Measurements from ENCODE around the gene CSTA. TPM values are rescaled to one million over a fixed set of nuclear protein-coding genes. Genes with fewer than 3 reads are reported as not detected.

Gene CSTA
- total RNA-seq, 1 donor from 2014 or later: not detected

DNA sequence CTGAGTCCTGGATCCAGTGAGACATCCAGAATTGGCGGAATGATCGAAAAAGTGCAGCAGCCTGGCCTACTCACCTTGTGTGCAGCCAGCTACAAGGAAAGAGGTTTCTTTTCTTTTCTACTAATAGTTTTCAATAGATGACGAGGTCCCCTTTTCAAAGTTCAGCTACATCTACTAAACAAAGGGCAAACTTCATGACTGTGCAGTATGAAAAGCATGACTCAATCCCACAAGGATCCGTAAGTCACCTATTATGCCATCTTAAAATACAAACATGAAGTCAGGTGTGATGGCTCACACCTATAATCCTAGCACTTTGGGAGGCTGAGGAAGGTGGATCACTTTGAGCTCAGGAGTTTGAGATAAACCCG is 41.3 kb downstream of the CSTA start:
- ChIA-PET POLR2A (no interaction called here), CTCF (no interaction called here)
- intact Hi-C loops (cut with micrococcal nuclease): no loop called here
- DNase-seq (no peak), ATAC-seq (ENCODE audit: low read depth) (no peak)
- Mint-ChIP-seq H3K4me1 (no peaks in the 10 kb centered on the region), H3K36me3 (ENCODE audit: low read depth) (peaks cover 79% of the 10 kb centered on the region), H3K27me3 (no peaks in the 10 kb centered on the region), H3K27ac (no peak overlapping the region), H3K4me3 (no peak overlapping the region), H3K9me3 (no peaks in the 10 kb centered on the region)
- TF ChIP-seq, protein P1, sequence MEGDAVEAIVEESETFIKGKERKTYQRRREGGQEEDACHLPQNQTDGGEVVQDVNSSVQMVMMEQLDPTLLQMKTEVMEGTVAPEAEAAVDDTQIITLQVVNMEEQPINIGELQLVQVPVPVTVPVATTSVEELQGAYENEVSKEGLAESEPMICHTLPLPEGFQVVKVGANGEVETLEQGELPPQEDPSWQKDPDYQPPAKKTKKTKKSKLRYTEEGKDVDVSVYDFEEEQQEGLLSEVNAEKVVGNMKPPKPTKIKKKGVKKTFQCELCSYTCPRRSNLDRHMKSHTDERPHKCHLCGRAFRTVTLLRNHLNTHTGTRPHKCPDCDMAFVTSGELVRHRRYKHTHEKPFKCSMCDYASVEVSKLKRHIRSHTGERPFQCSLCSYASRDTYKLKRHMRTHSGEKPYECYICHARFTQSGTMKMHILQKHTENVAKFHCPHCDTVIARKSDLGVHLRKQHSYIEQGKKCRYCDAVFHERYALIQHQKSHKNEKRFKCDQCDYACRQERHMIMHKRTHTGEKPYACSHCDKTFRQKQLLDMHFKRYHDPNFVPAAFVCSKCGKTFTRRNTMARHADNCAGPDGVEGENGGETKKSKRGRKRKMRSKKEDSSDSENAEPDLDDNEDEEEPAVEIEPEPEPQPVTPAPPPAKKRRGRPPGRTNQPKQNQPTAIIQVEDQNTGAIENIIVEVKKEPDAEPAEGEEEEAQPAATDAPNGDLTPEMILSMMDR (IDR thresholded peaks at IDR 0.05): no peak

DNA sequence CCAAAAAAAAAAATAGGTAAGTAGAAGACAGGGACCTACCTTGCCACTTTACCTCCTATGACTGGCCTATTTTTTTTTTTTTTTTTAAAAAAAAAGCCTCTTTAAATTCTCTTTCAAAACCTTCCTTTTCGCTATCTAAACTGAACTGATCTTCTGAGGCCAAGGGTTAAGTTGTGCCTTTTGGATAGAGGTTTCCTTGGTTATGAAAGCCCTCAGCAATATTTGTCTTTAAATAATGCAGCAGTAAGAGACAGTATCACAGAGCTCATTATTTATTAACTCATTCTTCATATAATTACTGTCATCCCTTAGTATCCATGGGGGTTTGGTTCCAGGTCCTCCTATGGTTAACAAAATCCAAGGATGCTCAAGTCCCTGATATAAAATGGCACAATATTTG is 49.0 kb downstream of the CSTA start:
- H3K27ac Mint-ChIP-seq: no peak overlapping the region
- TF ChIP-seq, protein P1 (IDR thresholded peaks at IDR 0.05): no peak
- H3K27me3 Mint-ChIP-seq: no peaks in the 10 kb centered on the region
- CTCF ChIA-PET: no interaction called here
- no peak overlapping the region for H3K4me3 Mint-ChIP-seq
- H3K9me3 Mint-ChIP-seq: no peaks in the 10 kb centered on the region
- peaks cover 4% of the 10 kb centered on the region for H3K4me1 Mint-ChIP-seq
- peaks cover 37% of the 10 kb centered on the region for H3K36me3 Mint-ChIP-seq (ENCODE audit: low read depth)
- ATAC-seq (ENCODE audit: low read depth): no peak
- intact Hi-C loops (cut with micrococcal nuclease): no loop called here
- no peak for DNase-seq
- POLR2A ChIA-PET: no interaction called here

DNA sequence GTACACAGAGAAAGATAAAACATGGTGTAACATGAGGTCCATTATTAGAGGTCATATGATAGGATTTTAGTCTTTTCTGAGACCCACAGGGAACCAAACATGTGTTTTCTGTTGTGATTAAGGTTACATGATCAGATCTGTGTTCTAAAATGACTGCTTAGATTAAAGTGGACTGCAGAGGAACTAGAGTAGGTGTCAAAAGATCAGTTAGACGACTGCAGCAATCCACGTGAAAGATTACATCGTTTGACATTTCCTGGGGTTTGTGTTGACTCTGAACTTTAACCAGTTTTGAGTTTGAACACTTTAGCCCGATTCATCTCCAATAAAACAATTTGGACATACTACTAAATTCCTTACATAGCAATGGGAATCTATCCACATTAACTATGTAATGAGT is 52.9 kb downstream of the CSTA start:
- H3K27me3 Mint-ChIP-seq: no peaks in the 10 kb centered on the region
- H3K27ac Mint-ChIP-seq: no peak overlapping the region
- TF ChIP-seq, protein P1 (IDR thresholded peaks at IDR 0.05): no peak
- no peaks in the 10 kb centered on the region for H3K9me3 Mint-ChIP-seq
- H3K36me3 Mint-ChIP-seq (ENCODE audit: low read depth): peaks cover 22% of the 10 kb centered on the region
- peaks cover 19% of the 10 kb centered on the region for H3K4me1 Mint-ChIP-seq
- intact Hi-C loops (cut with micrococcal nuclease): no loop called here
- CTCF ChIA-PET: no interaction called here
- H3K4me3 Mint-ChIP-seq: no peak overlapping the region
- ATAC-seq (ENCODE audit: low read depth) (no peak), DNase-seq (no peak)
- POLR2A ChIA-PET: no interaction called here

DNA sequence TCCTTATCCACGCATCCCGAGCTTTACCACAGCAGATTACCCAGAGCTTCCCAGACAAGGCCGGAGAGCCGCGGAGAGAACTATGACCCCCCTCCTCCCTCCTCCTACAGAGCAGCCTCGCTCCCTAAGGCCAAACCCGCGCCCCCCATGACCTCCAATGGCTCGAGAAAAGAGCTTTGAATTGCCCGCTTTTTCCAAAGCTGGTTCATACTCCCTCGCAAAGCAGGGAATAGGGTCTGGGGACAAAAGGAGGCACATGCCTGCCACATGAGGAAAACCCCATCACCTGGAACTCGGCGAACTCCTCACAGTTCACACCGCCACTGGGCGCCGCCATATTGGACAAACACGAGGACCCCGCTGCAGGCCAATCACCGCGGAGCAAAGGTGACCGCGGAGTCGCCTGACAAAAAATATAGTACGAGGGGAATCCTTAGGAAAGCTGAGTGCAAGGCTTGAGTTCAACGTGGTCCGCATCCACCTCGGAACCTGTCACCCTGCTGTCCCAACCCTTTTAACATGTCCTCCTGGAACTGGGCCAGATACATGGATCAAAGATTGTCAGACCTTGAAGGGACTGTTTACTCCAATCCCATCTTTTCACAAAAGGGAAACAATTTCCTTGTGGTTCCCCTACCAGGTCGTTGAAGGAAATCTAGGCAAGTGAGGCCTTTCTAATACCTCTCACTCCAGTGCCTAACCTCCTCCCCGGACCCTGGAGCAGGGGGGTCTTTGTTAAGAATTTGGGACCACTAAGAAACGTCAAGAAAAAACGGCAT is 58.0 kb downstream of the CSTA start, which contains the start of gene MIX23:
Gene MIX23, minus strand, starts transcription at position 344 of the 779 bp plus-strand sequence. Its CDS starts 7 bp downstream, at position 337.
- DNase-seq (peak; percentile 76), ATAC-seq (ENCODE audit: low read depth) (peak; percentile 51)
- CTCF ChIA-PET: interaction anchor here (3.4 kb wide), 1 partner anchor 836 kb away, joined by 16 read pairs; the partner anchor contains the start of gene POLQ
- H3K4me1 Mint-ChIP-seq: peaks cover 31% of the 10 kb centered on the region
- H3K4me3 Mint-ChIP-seq: peak within 1 kb of the TSS; percentile 94
- no peaks in the 10 kb centered on the region for H3K27me3 Mint-ChIP-seq
- H3K36me3 Mint-ChIP-seq (ENCODE audit: low read depth): peaks cover 18% of the 10 kb centered on the region
- intact Hi-C loops (cut with micrococcal nuclease): loop anchor here (1.0 to 5.0 kb wide), 6 partner anchors 33 to 818 kb away; partner anchors contain the start of genes HCLS1, KPNA1, SEC22A and WDR5B
- TF ChIP-seq, protein P1 (IDR thresholded peaks at IDR 0.05): no peak
- H3K9me3 Mint-ChIP-seq: no peaks in the 10 kb centered on the region
- peak within 1 kb of the TSS; percentile 91 for H3K27ac Mint-ChIP-seq
- POLR2A ChIA-PET: interaction anchor here (0.6 to 2.8 kb wide), 9 partner anchors 19 to 722 kb away, joined by 3 to 55 read pairs (median 6); partner anchors contain the start of genes HCLS1, HSPBAP1 and WDR5B

Measured in activated B cell treated with CpG ODN at 0.5 μM for 24 hours (primary cell).